Thyroid gland (tissue), 4 donors: Measurements from ENCODE around the gene ANKLE2. TPM values are rescaled to one million over a fixed set of nuclear protein-coding genes. Genes with fewer than 3 reads are reported as not detected.

Experiments
- DNase-seq, 2 donors: peaks; one replicate each; pipeline ENCODE4 v3.0.0-alpha.2; 2019
- H3K27ac ChIP-seq, 3 donors: fragments of 200-600 bp; sonication (generic); 1 replicate in 2 of 3; 2 replicates in 1 of 3; pipeline ENCODE4 v1.5.1; 2016 to 2019; ENCODE audit warnings: mild to moderate bottlenecking in 1 of 3, moderate library complexity in 1 of 3
- H3K27me3 ChIP-seq: fragments of 200-600 bp; sonication (generic); one replicate; pipeline ENCODE4 v1.5.1; 2019
- H3K36me3 ChIP-seq, 2 donors: fragments of 200-600 bp; sonication (generic); one replicate each; pipeline ENCODE4 v1.5.1; 2016 to 2019
- H3K4me1 ChIP-seq, 2 donors: fragments of 200-600 bp; sonication (generic); one replicate each; pipeline ENCODE4 v1.5.1; 2017 to 2019
- H3K4me3 ChIP-seq, 3 donors: fragments of 200-600 bp; sonication (generic); replicated peaks in 1 of 3; 1 replicate in 2 of 3; 2 replicates in 1 of 3; pipeline ENCODE4 v1.5.1; 2016; ENCODE audit warnings: mild to moderate bottlenecking in 1 of 3
- H3K9me3 ChIP-seq: fragments of 200-600 bp; sonication (generic); one replicate; pipeline ENCODE4 v1.5.1; 2017
- POLR2A ChIP-seq, 2 donors: fragments of 450-650 bp; IDR thresholded peaks; one replicate each; pipeline ENCODE4 v1.6.1; 2017; ENCODE audit warnings: antibody characterized with exemption in 2 of 2, mild to moderate bottlenecking in 2 of 2, moderate library complexity in 1 of 2
- WGBS, 2 donors: methylation state at CpG; one replicate each; pipeline ENCODE4 v1.1.5; 2017; 5-methylcytosine and 5-hydroxymethylcytosine counted together
- intact Hi-C: fragments of 100-400 bp; cut with DNase I; formaldehyde crosslinking; loops from one replicate; pipeline ENCODE4 v1.15.1; 2023
- total RNA-seq, 4 donors: library from RNA; depleted of rRNA; stranded (reverse); fragments of >200 nt; gene quantifications; one replicate each; pipeline ENCODE4 v1.2.3, GENCODE V29; 2016
- TF ChIP-seq, protein P1 (sequence below), 6 experiments: fragments of 200-600 bp in 3 of 6; fragments of 450-650 bp in 3 of 6; sonication (generic) in 3 of 6; IDR thresholded peaks; one replicate each; pipeline ENCODE4 v1.5.1; 2016 to 2019; ENCODE audit warnings: antibody characterized with exemption in 6 of 6, mild to moderate bottlenecking in 2 of 6, inconsistent platforms in 1 of 6, moderate library complexity in 1 of 6

The ANKLE2 gene
- total RNA-seq, 4 donors from 2014 or later = 50.7 to 70.7 (median 55.3) TPM

DNA sequence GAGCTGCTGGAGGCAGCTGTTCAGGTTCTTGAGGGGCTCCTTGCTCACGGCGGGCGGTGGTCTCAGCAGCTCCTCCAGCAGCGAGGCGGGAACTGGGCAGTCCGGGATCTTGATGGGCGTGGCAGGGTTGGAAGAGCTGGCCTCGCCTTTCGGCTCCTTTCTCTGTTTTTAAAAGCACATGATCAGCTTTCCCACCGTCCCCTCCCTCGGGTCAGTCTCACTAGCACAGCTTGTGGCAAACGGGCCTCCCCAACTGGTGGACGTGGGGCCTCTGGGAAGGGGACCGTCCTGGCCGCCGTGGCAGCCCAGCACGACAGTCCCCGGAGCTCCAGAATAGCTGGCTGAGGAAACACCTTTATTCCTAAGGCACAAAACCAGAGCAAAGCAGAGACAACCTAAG, 12.5 kb upstream of the ANKLE2 start:
- peaks cover 60 to 68% of the 10 kb centered on the region in 2 donors for H3K36me3 ChIP-seq
- WGBS, 2 donors = 95 to 96% methylated on average over 18 of the region's 18 CpGs
- no peak for TF ChIP-seq POLR2A (IDR thresholded peaks at IDR 0.05)
- TF ChIP-seq, protein P1, sequence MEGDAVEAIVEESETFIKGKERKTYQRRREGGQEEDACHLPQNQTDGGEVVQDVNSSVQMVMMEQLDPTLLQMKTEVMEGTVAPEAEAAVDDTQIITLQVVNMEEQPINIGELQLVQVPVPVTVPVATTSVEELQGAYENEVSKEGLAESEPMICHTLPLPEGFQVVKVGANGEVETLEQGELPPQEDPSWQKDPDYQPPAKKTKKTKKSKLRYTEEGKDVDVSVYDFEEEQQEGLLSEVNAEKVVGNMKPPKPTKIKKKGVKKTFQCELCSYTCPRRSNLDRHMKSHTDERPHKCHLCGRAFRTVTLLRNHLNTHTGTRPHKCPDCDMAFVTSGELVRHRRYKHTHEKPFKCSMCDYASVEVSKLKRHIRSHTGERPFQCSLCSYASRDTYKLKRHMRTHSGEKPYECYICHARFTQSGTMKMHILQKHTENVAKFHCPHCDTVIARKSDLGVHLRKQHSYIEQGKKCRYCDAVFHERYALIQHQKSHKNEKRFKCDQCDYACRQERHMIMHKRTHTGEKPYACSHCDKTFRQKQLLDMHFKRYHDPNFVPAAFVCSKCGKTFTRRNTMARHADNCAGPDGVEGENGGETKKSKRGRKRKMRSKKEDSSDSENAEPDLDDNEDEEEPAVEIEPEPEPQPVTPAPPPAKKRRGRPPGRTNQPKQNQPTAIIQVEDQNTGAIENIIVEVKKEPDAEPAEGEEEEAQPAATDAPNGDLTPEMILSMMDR (IDR thresholded peaks at IDR 0.05) = no peak
- intact Hi-C loops = no loop called here
- H3K27me3 ChIP-seq = no peaks in the 10 kb centered on the region
- no peak overlapping the region for H3K4me3 ChIP-seq
- no peaks in the 10 kb centered on the region for H3K4me1 ChIP-seq
- no peak overlapping the region for H3K27ac ChIP-seq
- H3K9me3 ChIP-seq = no peaks in the 10 kb centered on the region
- DNase-seq = no peak

- H3K9me3 ChIP-seq = no peaks in the 10 kb centered on the region
- peaks cover 59 to 62% of the 10 kb centered on the region in 2 donors for H3K36me3 ChIP-seq
- peaks cover 0 to 6% of the 10 kb centered on the region in 2 donors for H3K4me1 ChIP-seq
- 96 to 97% methylated on average over 36 to 38 of the region's 41 CpGs for WGBS, 2 donors
- no peak overlapping the region for H3K4me3 ChIP-seq
- TF ChIP-seq, protein P1 (IDR thresholded peaks at IDR 0.05) = no peak
- TF ChIP-seq POLR2A (IDR thresholded peaks at IDR 0.05) = no peak
- H3K27ac ChIP-seq = no peak overlapping the region
- no peak for DNase-seq
- intact Hi-C loops = no loop called here
- H3K27me3 ChIP-seq = no peaks in the 10 kb centered on the region
These were observed 11.7 kb upstream of the ANKLE2 start for GRCh38 chr12:132773077-132773955.

GRCh38 chr12:132772606-132773005, 11.0 kb upstream of the ANKLE2 start:
- TF ChIP-seq POLR2A (IDR thresholded peaks at IDR 0.05) = no peak
- TF ChIP-seq, protein P1 (IDR thresholded peaks at IDR 0.05) = no peak
- no peak overlapping the region for H3K4me3 ChIP-seq
- H3K27ac ChIP-seq = no peak overlapping the region
- peaks cover 52 to 56% of the 10 kb centered on the region in 2 donors for H3K36me3 ChIP-seq
- no peaks in the 10 kb centered on the region for H3K9me3 ChIP-seq
- intact Hi-C loops = no loop called here
- DNase-seq = no peak
- WGBS, 2 donors = 83 to 92% methylated on average over 14 of the region's 14 CpGs
- H3K4me1 ChIP-seq = peaks cover 0 to 6% of the 10 kb centered on the region in 2 donors
- no peaks in the 10 kb centered on the region for H3K27me3 ChIP-seq

GRCh38 chr12:132771126-132771838, 9.7 kb upstream of the ANKLE2 start:
- Histone ChIP-seq H3K36me3 (peaks cover 39 to 44% of the 10 kb centered on the region in 2 donors), H3K27me3 (no peaks in the 10 kb centered on the region), H3K4me1 (peaks cover 0 to 6% of the 10 kb centered on the region in 2 donors), H3K9me3 (no peaks in the 10 kb centered on the region), H3K4me3 (no peak overlapping the region), H3K27ac (no peak overlapping the region)
- intact Hi-C loops = no loop called here
- TF ChIP-seq, protein P1 (IDR thresholded peaks at IDR 0.05) = no peak
- no peak for TF ChIP-seq POLR2A (IDR thresholded peaks at IDR 0.05)
- WGBS, 2 donors = 91 to 92% methylated on average over 11 to 15 of the region's 15 CpGs
- no peak for DNase-seq
